GM12878 (cell line): Measurements from ENCODE around the gene ZNF879. TPM values are rescaled to one million over a fixed set of nuclear protein-coding genes. Genes with fewer than 3 reads are reported as not detected.

Experiments used
- ATAC-seq: fragments of 200-7000 bp; cut with Tn5 transposase; 3 replicates; pipeline ENCODE4 v1.9.1; 2020; ENCODE audit warnings: mild to moderate bottlenecking, moderate library complexity
- BruUV-seq: library from RNA; stranded (reverse); fragments of 400-500 nt; replicated peaks from 2 replicates; lab custom pipeline; 2021; lab: Mats Ljungman, UMichigan
- CTCF ChIA-PET: fragments of 300-600 bp; sonication (Branson Sonifier 250); formaldehyde crosslinking; extraction: SDS; loops from one replicate; lab custom pipeline; 2021; ENCODE audit warnings: inconsistent platforms; lab: Yijun Ruan, JAX
- POLR2A ChIA-PET: fragments of 350-600 bp; formaldehyde crosslinking; extraction: SDS; loops from one replicate; lab custom pipeline; 2021; ENCODE audit warnings: inconsistent platforms; lab: Charles Lee
- RAD21 ChIA-PET: fragments of 300-600 bp; sonication (Branson Sonifier 250); formaldehyde crosslinking; loops from one replicate; lab custom pipeline; 2023; ENCODE audit warnings: antibody characterized with exemption; ENCODE audit not compliant: unreplicated experiment; lab: Charles Lee
- SMC1A ChIA-PET: fragments of 300-600 bp; sonication (Branson Sonifier 250); formaldehyde crosslinking; loops from one replicate; lab custom pipeline; 2023; ENCODE audit not compliant: unreplicated experiment, uncharacterized antibody; lab: Charles Lee
- DNase-seq: peaks from one replicate; pipeline ENCODE4 v3.0.0-alpha.2; 2011; ENCODE audit warnings: low read depth, low spot score
- FAIRE-seq: peaks from 3 replicates; lab custom pipeline; 2011; peaks lifted over from hg19 to GRCh38; lab: Jason Lieb, UNC
- H2AFZ ChIP-seq: 2 replicates; pipeline ENCODE4 v1.6.0; 2011; ENCODE audit warnings: low read depth, low read length, control low read depth; ENCODE audit not compliant: control insufficient read depth
- H3K27ac ChIP-seq: 2 replicates; pipeline ENCODE4 v1.5.1; 2011; ENCODE audit warnings: control low read depth; ENCODE audit not compliant: control insufficient read depth, insufficient read depth
- H3K27me3 ChIP-seq, 2 experiments: replicated peaks in 1 of 2; 2 replicates each; pipeline versions ENCODE4 v1.6.0 to v1.6.1; 2011; ENCODE audit warnings: low read length in 1 of 2; ENCODE audit not compliant: control insufficient read depth in 2 of 2, insufficient read depth in 2 of 2
- H3K36me3 ChIP-seq, 2 experiments: 2 replicates each; pipeline ENCODE4 v1.5.1; 2011; ENCODE audit warnings: low read length in 1 of 2; ENCODE audit not compliant: control insufficient read depth in 2 of 2, insufficient read depth in 2 of 2
- H3K4me1 ChIP-seq: 2 replicates; pipeline ENCODE4 v1.6.1; 2011; ENCODE audit warnings: mild to moderate bottlenecking, low read length, moderate library complexity, mixed read lengths; ENCODE audit not compliant: control insufficient read depth, insufficient read depth
- H3K4me2 ChIP-seq: 2 replicates; pipeline ENCODE4 v1.6.0; 2011; ENCODE audit warnings: control low read depth; ENCODE audit not compliant: control insufficient read depth, insufficient read depth
- H3K4me3 ChIP-seq: fragments of 200-600 bp; sonication (generic); 2 replicates; pipeline ENCODE4 v1.5.1; 2016
- H3K79me2 ChIP-seq: 2 replicates; pipeline ENCODE4 v1.6.0; 2011; ENCODE audit warnings: low read length; ENCODE audit not compliant: control insufficient read depth, insufficient read depth
- H3K9ac ChIP-seq: 2 replicates; pipeline ENCODE4 v1.8.0; 2011; ENCODE audit warnings: low read length, control low read depth, mixed read lengths; ENCODE audit not compliant: control insufficient read depth, insufficient read depth
- H3K9me3 ChIP-seq: replicated peaks from 3 replicates; pipeline ENCODE4 v1.5.1; 2011; ENCODE audit warnings: mild to moderate bottlenecking, low read length; ENCODE audit not compliant: control insufficient read depth, insufficient read depth
- H4K20me1 ChIP-seq: 2 replicates; pipeline ENCODE4 v1.6.0; 2011; ENCODE audit not compliant: control insufficient read depth, insufficient read depth
- MTA3 ChIP-seq: IDR thresholded peaks from 2 replicates; pipeline ENCODE4 v1.6.1; 2012; ENCODE audit warnings: low read length, inconsistent platforms, borderline replicate concordance
- NFYA ChIP-seq: IDR thresholded peaks from 2 replicates; pipeline ENCODE4 v1.6.1; 2011; ENCODE audit warnings: low read depth, mild to moderate bottlenecking, low read length, improper control_type of control experiment, borderline replicate concordance
- PKNOX1 ChIP-seq: fragments of 450-650 bp; IDR thresholded peaks from 2 replicates; pipeline ENCODE4 v1.6.1; 2016; ENCODE audit warnings: mild to moderate bottlenecking
- RFX5 ChIP-seq: IDR thresholded peaks from 2 replicates; pipeline ENCODE4 v1.6.1; 2011; ENCODE audit warnings: low read depth, low read length, improper control_type of control experiment
- ZBTB40 ChIP-seq: fragments of 450-650 bp; IDR thresholded peaks from 2 replicates; pipeline ENCODE4 v1.6.1; 2016; ENCODE audit warnings: mild to moderate bottlenecking, moderate library complexity, borderline replicate concordance
- whole genome bisulfite sequencing: methylation state at CpG from one replicate; pipeline ENCODE4 v1.1.6; 2016; ENCODE audit warnings: low lambda C conversion rate; ENCODE audit not compliant: insufficient replicate concordance, insufficient coverage; ENCODE audit errors: missing lambda C conversion rate; 5-methylcytosine and 5-hydroxymethylcytosine counted together
- in situ Hi-C: fragments of 300-500 bp; cut with MboI; formaldehyde crosslinking; loops from 9 replicates; pipeline ENCODE4 v1.14.3; 2018; ENCODE audit warnings: mixed read lengths
- intact Hi-C: fragments of 100-400 bp; cut with micrococcal nuclease; formaldehyde crosslinking; loops from one replicate; pipeline ENCODE4 v1.14.2; 2022; ENCODE audit not compliant: unreplicated experiment
- polyA plus RNA-seq, 11 experiments: library from polyadenylated mRNA; depleted of rRNA in 4 of 11; unstranded in 6 of 11; stranded (reverse) in 5 of 11; fragments of >200 nt; fragmentation: Nextera tagmentation in 4 of 11; fragmentation: Illumina TruSeq in 1 of 11; extraction: Ambion mirVana in 4 of 11; extraction: Trizol in 1 of 11; gene quantifications; 1 replicate in 1 of 11; 2 replicates in 10 of 11; pipeline versions ENCODE4 v1.2.1 to v1.2.3, GENCODE V29; 2011 to 2016; ENCODE audit warnings: inconsistent platforms in 2 of 11, missing spikeins in 2 of 11, low read depth in 1 of 11
- total RNA-seq, 4 experiments: library from RNA; depleted of rRNA in 3 of 4; stranded (reverse); fragments of >200 nt in 3 of 4; fragmentation: Illumina TruSeq in 1 of 4; extraction: Trizol in 1 of 4; gene quantifications; 2 replicates each; pipeline versions ENCODE4 v1.2.1 to v1.2.3, GENCODE V29; 2013 to 2021

Gene ZNF879
- total and polyA plus RNA-seq, 10 of the 15 experiments (the other 5 are each of a cell fraction or from before 2014, with no cell fraction given): 0.03 TPM; not detected in 9

- H3K27ac ChIP-seq: no peak overlapping the region
- no peak overlapping the region for H3K4me2 ChIP-seq
- H3K4me3 ChIP-seq: no peak overlapping the region
- no peak overlapping the region for H3K9ac ChIP-seq
- CTCF ChIA-PET: no interaction called here
- SMC1A ChIA-PET: no interaction called here
- no peaks in the 10 kb centered on the region for H3K79me2 ChIP-seq
- no peaks in the 10 kb centered on the region for H4K20me1 ChIP-seq
- H2AFZ ChIP-seq: no peak overlapping the region
- WGBS: 42% methylated on average over 9 of the region's 9 CpGs
- in situ Hi-C loops (no loop called here), intact Hi-C loops (no loop called here)
- RAD21 ChIA-PET: no interaction called here
- no TSS peak for BruUV-seq
- FAIRE-seq: no peak
- H3K9me3 ChIP-seq: no peaks in the 10 kb centered on the region; the same call in 2 of the 3 replicates
- POLR2A ChIA-PET: no interaction called here
- ATAC-seq: no peak
- H3K27me3 ChIP-seq: no peaks in the 10 kb centered on the region
- H3K4me1 ChIP-seq: no peaks in the 10 kb centered on the region
- TF ChIP-seq MTA3 (no peak), PKNOX1 (no peak), ZBTB40 (no peak), NFYA (no peak), RFX5 (no peak)
- no peaks in the 10 kb centered on the region for H3K36me3 ChIP-seq
- no peak for DNase-seq
Observed at GRCh38 chr5:179051784-179052183, 28.2 kb downstream of the ZNF879 start.
